Measurements from ENCODE around the gene PCTP.

- TF ChIP-seq POLR2A (IDR thresholded peaks at IDR 0.05), result no peak
- TF ChIP-seq CTCF (IDR thresholded peaks at IDR 0.05), result no peak
Observed at GRCh38 chr17:55769625-55770000, 18.8 kb downstream of the PCTP start.

All from testis (tissue), 2 donors.